Panc1 (cell line): ENCODE measurements around the gene PPM1B. TPM values are rescaled to one million over a fixed set of nuclear protein-coding genes. Genes with fewer than 3 reads are reported as not detected.

Experiments used
- ATAC-seq: fragments of 200-7000 bp; cut with Tn5 transposase; 2 replicates; pipeline ENCODE4 v1.9.1; 2020; ENCODE audit warnings: mild to moderate bottlenecking, moderate library complexity
- BruUV-seq: library from RNA; stranded (reverse); fragments of 400-500 nt; replicated peaks from 2 replicates; lab custom pipeline; 2021; lab: Mats Ljungman, UMichigan
- CTCF ChIA-PET: fragments of 300-600 bp; sonication (Branson Sonifier 250); formaldehyde crosslinking; loops from one replicate; lab custom pipeline; 2022; ENCODE audit warnings: antibody characterized with exemption; lab: Charles Lee
- POLR2A ChIA-PET: fragments of 300-600 bp; sonication (Branson Sonifier 250); formaldehyde crosslinking; loops from one replicate; lab custom pipeline; 2022; ENCODE audit warnings: antibody characterized with exemption; lab: Charles Lee
- DNase-seq: peaks from one replicate; pipeline ENCODE4 v3.0.0-alpha.2; 2010; ENCODE audit warnings: low read depth, low spot score
- H3K27ac ChIP-seq: 2 replicates; pipeline ENCODE4 v1.5.1; 2011; ENCODE audit warnings: mild to moderate bottlenecking, low read length, inconsistent platforms
- H3K27me3 ChIP-seq: fragments of 200-500 bp; sonication (Bioruptor generic); 2 replicates; pipeline ENCODE4 v1.6.0; 2014; ENCODE audit warnings: low read length, inconsistent platforms; ENCODE audit not compliant: control insufficient read depth, insufficient read depth
- H3K36me3 ChIP-seq: fragments of 200-500 bp; sonication (Bioruptor generic); 2 replicates; pipeline ENCODE4 v1.5.1; 2014; ENCODE audit warnings: inconsistent platforms, mild to moderate bottlenecking, low read length, moderate library complexity; ENCODE audit not compliant: control insufficient read depth, insufficient read depth
- H3K4me1 ChIP-seq: 2 replicates; pipeline ENCODE4 v1.5.1; 2011; ENCODE audit warnings: inconsistent platforms, mild to moderate bottlenecking, low read length, moderate library complexity; ENCODE audit not compliant: control insufficient read depth, insufficient read depth
- H3K4me3 ChIP-seq, 2 experiments: 2 replicates each; pipeline ENCODE4 v1.5.1; 2011 to 2012; ENCODE audit warnings: low read depth in 2 of 2, low read length in 2 of 2, mild to moderate bottlenecking in 2 of 2, inconsistent platforms in 1 of 2, moderate library complexity in 1 of 2
- H3K9me3 ChIP-seq: fragments of 200-500 bp; sonication (Bioruptor generic); 2 replicates; pipeline ENCODE4 v1.5.1; 2014; ENCODE audit warnings: low read depth, mild to moderate bottlenecking, inconsistent platforms, low read length, moderate library complexity; ENCODE audit not compliant: control insufficient read depth, insufficient read depth
- CTCF ChIP-seq: fragments of 450-650 bp; IDR thresholded peaks from 2 replicates; pipeline ENCODE4 v1.5.1; 2017; ENCODE audit warnings: mild to moderate bottlenecking
- POLR2AphosphoS5 ChIP-seq: IDR thresholded peaks from 2 replicates; pipeline ENCODE4 v1.6.1; 2012; ENCODE audit warnings: mild to moderate bottlenecking, low read depth, low read length, moderate library complexity
- REST ChIP-seq, 2 experiments: IDR thresholded peaks; 2 replicates each; pipeline ENCODE4 v1.6.1; 2011 to 2012; ENCODE audit warnings: low read depth in 2 of 2, control low read depth in 1 of 2, low read length in 1 of 2, mild to moderate bottlenecking in 1 of 2, moderate library complexity in 1 of 2; ENCODE audit not compliant: insufficient read depth in 1 of 2
- SIN3A ChIP-seq: IDR thresholded peaks from 2 replicates; pipeline ENCODE4 v1.6.1; 2012; ENCODE audit warnings: low read depth, mild to moderate bottlenecking, low read length, moderate library complexity, borderline replicate concordance; ENCODE audit not compliant: insufficient read depth
- TCF7L2 ChIP-seq: IDR thresholded peaks from 2 replicates; pipeline ENCODE4 v1.6.1; 2011; ENCODE audit warnings: mild to moderate bottlenecking, low read depth, low read length, inconsistent platforms
- in situ Hi-C: cut with HindIII; loops from 2 replicates; pipeline ENCODE4 v1.10.0; 2016; ENCODE audit warnings: low sequenced_read_pairs, low pct_unique_long_range_greater_than_20kb
- intact Hi-C: fragments of 100-400 bp; cut with micrococcal nuclease; formaldehyde crosslinking; loops from one replicate; pipeline ENCODE4 v1.10.0; 2022; ENCODE audit not compliant: unreplicated experiment
- total RNA-seq: library from RNA; stranded (reverse); gene quantifications from one replicate; pipeline ENCODE4 v1.2.1, GENCODE V29; 2021; ENCODE audit not compliant: unreplicated experiment

PPM1B gene
- total RNA-seq, 1 experiment from 2014 or later = 36.0 TPM

- Histone ChIP-seq H3K4me1 (no peaks in the 10 kb centered on the region), H3K4me3 (no peak overlapping the region), H3K36me3 (no peaks in the 10 kb centered on the region), H3K9me3 (no peaks in the 10 kb centered on the region), H3K27ac (no peak overlapping the region), H3K27me3 (no peaks in the 10 kb centered on the region)
- TF ChIP-seq POLR2AphosphoS5 = no peak
- TF ChIP-seq TCF7L2 = no peak
- no peak for TF ChIP-seq SIN3A
- ATAC-seq (no peak), DNase-seq (no peak)
- no TSS peak for BruUV-seq
- CTCF ChIA-PET = no interaction called here
- in situ Hi-C loops = no loop called here
- intact Hi-C loops = no loop called here
- POLR2A ChIA-PET = no interaction called here
Measured at GRCh38 chr2:44137048-44137447, 31.6 kb upstream of the PPM1B start.

DNA sequence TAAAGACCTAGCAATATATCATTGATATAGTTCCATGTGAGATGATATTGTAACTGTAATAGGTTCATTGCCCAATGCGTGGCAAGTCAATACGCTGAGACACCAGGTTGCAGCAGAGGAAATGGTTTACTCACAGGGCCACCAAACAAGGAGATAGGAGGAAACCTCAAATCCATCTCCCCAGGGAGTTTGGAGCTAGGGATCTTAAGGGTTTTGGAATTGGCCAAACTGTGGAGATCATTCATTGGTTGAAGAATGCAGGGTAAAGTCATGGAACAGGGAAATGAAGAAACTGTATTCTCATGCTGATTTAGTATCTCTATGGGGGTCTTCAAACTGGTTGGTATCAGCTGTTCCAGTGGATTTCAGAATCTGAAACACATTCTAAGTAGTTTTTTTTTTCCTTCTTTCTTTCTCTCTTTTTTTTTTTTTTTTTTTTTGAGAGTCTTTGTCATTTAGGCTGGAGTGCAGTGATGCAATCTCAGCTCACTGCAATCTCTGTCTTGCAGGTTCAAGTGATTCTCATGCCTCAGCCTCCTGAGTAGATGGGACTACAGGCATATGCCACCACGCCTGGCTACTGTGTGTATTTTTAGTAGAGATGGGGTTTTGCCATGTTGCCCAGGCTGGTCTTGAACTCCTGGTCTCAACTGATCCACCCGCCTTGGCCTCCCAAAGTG is 30.7 kb upstream of the PPM1B start:
- Histone ChIP-seq H3K27ac (no peak overlapping the region), H3K4me1 (no peaks in the 10 kb centered on the region), H3K4me3 (no peak overlapping the region), H3K36me3 (no peaks in the 10 kb centered on the region), H3K9me3 (no peaks in the 10 kb centered on the region), H3K27me3 (no peaks in the 10 kb centered on the region)
- no peak for ATAC-seq
- no peak for DNase-seq
- ChIA-PET CTCF (interaction anchor here (0.7 kb wide), 1 partner anchor 94 kb away, joined by 3 read pairs; no protein-coding TSS in a partner anchor), POLR2A (no interaction called here)
- intact Hi-C loops (no loop called here), in situ Hi-C loops (no loop called here)
- TF ChIP-seq TCF7L2 (no peak), POLR2AphosphoS5 (no peak)
- BruUV-seq = no TSS peak

DNA sequence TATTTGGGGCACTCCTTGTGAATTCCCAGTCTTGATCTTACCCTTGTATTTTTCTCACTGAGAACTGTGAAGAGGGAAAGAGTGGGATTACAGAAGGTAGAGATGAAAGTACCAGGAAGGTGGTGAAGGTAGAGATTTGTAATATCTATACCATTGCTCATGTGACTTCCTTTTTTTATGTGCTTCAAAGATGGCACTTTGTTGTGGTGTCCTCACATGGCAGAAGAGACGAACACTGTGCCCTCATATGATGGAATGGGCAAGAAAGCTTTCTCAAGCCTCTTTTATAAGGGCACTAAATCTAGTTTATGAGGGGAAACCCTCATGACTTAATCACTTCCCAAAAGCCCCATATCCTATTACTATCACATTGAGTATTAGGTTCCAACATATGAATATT is 28.9 kb upstream of the PPM1B start:
- no peaks in the 10 kb centered on the region for H3K9me3 ChIP-seq
- H3K4me3 ChIP-seq = no peak overlapping the region
- ChIA-PET POLR2A (interaction anchor here (0.7 kb wide), 1 partner anchor 9 kb away, joined by 13 read pairs; no protein-coding TSS in a partner anchor), CTCF (no interaction called here)
- no peaks in the 10 kb centered on the region for H3K27me3 ChIP-seq
- in situ Hi-C loops (no loop called here), intact Hi-C loops (no loop called here)
- no peaks in the 10 kb centered on the region for H3K36me3 ChIP-seq
- DNase-seq (no peak), ATAC-seq (no peak)
- BruUV-seq = no TSS peak
- H3K27ac ChIP-seq = no peak overlapping the region
- no peak for TF ChIP-seq TCF7L2
- TF ChIP-seq REST (IDR thresholded peaks at IDR 0.05; ENCODE audit: insufficient read depth in 1 of 2, low read depth in 2 of 2, low read length in 1 of 2) = no peak
- TF ChIP-seq SIN3A = no peak
- TF ChIP-seq POLR2AphosphoS5 = no peak
- TF ChIP-seq CTCF = no peak
- H3K4me1 ChIP-seq = no peaks in the 10 kb centered on the region
